ENCODE data around the gene CDK5.

DNA sequence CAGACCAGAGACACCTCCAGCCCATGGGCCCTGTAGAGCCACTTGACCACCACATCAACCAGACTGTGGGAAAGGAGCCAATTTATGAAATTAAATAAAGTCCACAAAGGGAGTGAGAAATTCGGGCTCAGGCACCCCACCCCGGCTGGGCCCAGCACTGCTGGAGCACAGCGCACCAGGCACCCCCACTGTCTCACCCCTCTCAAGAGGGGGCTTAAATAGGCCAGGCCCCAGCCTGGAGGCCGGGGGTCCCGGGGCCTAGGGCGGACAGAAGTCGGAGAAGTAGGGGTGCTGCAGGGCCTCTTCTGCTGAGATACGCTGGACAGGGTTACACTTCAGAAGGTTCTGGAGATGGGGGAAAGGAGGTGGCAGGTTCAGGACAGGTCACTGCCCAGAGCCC is 3.9 kb downstream of the CDK5 start:
- TF ChIP-seq EZH2 (IDR thresholded peaks at IDR 0.05), result no peak
- no peak for TF ChIP-seq POLR2AphosphoS5 (IDR thresholded peaks at IDR 0.05; ENCODE audit: borderline replicate concordance, low read depth, low read length)

All from SK-N-MC (cell line).